CD4-positive, CD25-positive, alpha-beta regulatory T cell (primary cell): Measurements from ENCODE around the gene DNAJB14. TPM values are rescaled to one million over a fixed set of nuclear protein-coding genes. Genes with fewer than 3 reads are reported as not detected.

Experiments
- ATAC-seq, 2 donors: fragments of 150-1000 bp; cut with Tn5 transposase; one replicate each; pipeline ENCODE4 v1.10.0; 2021; ENCODE audit warnings: low read depth in 2 of 2, moderate number of reproducible peaks in 2 of 2, moderate library complexity in 1 of 2
- DNase-seq, 3 donors: peaks; one replicate each; pipeline versions ENCODE4 v3.0.0 to v3.0.0-alpha.2; 2012 to 2022; ENCODE audit warnings: mixed read lengths in 1 of 3
- H3K27ac ChIP-seq: one replicate; pipeline ENCODE4 v1.7.0; 2013; ENCODE audit warnings: mild to moderate bottlenecking, low read length; ENCODE audit not compliant: insufficient read depth, poor library complexity, severe bottlenecking
- H3K27me3 ChIP-seq: one replicate; pipeline ENCODE4 v1.7.0; 2013; ENCODE audit warnings: low read length; ENCODE audit not compliant: control insufficient read depth, insufficient read depth
- H3K36me3 ChIP-seq: one replicate; pipeline ENCODE4 v1.7.0; 2013; ENCODE audit warnings: mild to moderate bottlenecking, low read length, moderate library complexity; ENCODE audit not compliant: control insufficient read depth, insufficient read depth
- H3K4me1 ChIP-seq: 2 replicates; pipeline ENCODE4 v1.7.0; 2013; ENCODE audit warnings: mild to moderate bottlenecking, low read length; ENCODE audit not compliant: insufficient read depth, control insufficient read depth, poor library complexity, severe bottlenecking
- H3K4me3 ChIP-seq: one replicate; pipeline ENCODE4 v1.7.0; 2013; ENCODE audit warnings: low read depth, mild to moderate bottlenecking, low read length, moderate library complexity
- H3K9me3 ChIP-seq, 2 experiments: 1 replicate in 1 of 2; 2 replicates in 1 of 2; pipeline ENCODE4 v1.7.0; 2013; ENCODE audit warnings: low read length in 2 of 2, mild to moderate bottlenecking in 1 of 2, moderate library complexity in 1 of 2; ENCODE audit not compliant: control insufficient read depth in 2 of 2
- H3K27ac Mint-ChIP-seq, 3 donors: one replicate each; pipeline ENCODE4 v1.8.0; 2020 to 2022; ENCODE audit warnings: mild to moderate bottlenecking in 3 of 3, mixed read lengths in 3 of 3, moderate library complexity in 2 of 3
- H3K27me3 Mint-ChIP-seq: one replicate; pipeline ENCODE4 v1.8.0; 2022; ENCODE audit warnings: mild to moderate bottlenecking, mixed read lengths
- H3K36me3 Mint-ChIP-seq: one replicate; pipeline ENCODE4 v1.8.0; 2020; ENCODE audit warnings: mixed read lengths
- H3K4me1 Mint-ChIP-seq, 4 donors: one replicate each; pipeline ENCODE4 v1.8.0; 2020 to 2022; ENCODE audit warnings: mixed read lengths in 4 of 4, mild to moderate bottlenecking in 1 of 4
- H3K4me3 Mint-ChIP-seq, 4 donors: one replicate each; pipeline ENCODE4 v1.8.0; 2020 to 2022; ENCODE audit warnings: mild to moderate bottlenecking in 4 of 4, mixed read lengths in 4 of 4, moderate library complexity in 3 of 4
- H3K9me3 Mint-ChIP-seq, 7 donors: one replicate each; pipeline ENCODE4 v1.8.0; 2020 to 2022; ENCODE audit warnings: mixed read lengths in 7 of 7, mild to moderate bottlenecking in 3 of 7, moderate library complexity in 2 of 7
- polyA plus RNA-seq, 4 donors: library from polyadenylated mRNA; unstranded; fragments of 300-500 nt; fragmentation: Illumina TruSeq; gene quantifications; one replicate each; pipeline ENCODE4 v1.2.3, GENCODE V29; 2021
- total RNA-seq: library from RNA; stranded (reverse); gene quantifications from one replicate; pipeline ENCODE4 v1.2.3, GENCODE V29; 2022

Gene DNAJB14
- total RNA-seq: 66.1 TPM
- polyA plus RNA-seq: 10 to 100 TPM; 50.3 to 58.4 (median 53.0) TPM

DNA sequence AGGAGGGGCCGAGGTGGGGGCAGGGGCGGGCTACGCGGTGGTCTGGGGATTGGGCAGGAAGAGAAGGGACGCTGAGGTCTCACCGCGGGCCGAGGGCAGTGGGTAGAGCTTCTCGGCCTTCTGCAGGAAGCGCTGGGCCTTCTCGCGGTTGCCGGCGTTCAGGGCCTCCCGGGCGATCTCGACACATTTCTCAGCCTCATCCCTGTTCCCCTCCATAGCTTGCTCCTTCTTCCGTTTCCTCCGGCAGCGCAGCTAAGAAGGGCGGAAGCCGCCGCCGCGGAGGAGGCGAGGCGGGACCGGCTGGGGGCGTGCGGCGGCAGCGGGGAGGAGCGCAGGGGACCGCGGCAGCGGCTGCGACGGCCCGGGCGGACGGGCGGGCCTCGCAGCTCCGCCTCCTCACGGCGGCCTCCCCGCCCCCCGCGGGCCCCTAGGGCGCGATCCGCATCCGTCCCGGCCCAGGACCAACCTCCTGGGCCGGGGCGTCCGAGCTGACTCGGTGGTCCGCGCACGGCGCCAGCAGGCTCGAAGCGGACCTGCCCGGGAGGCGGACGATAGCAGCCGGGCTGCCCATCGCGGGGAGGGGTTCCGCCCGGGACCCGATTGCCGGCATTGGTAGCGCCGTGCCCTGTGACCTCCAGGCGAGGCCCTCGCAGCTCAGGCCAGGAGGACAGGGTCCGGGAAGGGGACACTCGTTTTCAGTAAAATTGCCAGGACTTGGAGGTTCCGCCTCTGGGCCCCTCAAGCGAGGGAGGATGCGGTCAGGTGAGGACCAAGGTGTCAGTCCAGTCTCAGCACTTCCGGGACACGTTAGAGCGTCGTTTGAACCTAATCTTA lies at the start of gene DNAJB14:
TSS of gene DNAJB14 (minus strand) at position 263 of the 834 bp plus-strand sequence. CDS start at position 216, 47 bp downstream.
- H3K4me1 ChIP-seq: peaks cover 63% of the 10 kb centered on the region

DNA sequence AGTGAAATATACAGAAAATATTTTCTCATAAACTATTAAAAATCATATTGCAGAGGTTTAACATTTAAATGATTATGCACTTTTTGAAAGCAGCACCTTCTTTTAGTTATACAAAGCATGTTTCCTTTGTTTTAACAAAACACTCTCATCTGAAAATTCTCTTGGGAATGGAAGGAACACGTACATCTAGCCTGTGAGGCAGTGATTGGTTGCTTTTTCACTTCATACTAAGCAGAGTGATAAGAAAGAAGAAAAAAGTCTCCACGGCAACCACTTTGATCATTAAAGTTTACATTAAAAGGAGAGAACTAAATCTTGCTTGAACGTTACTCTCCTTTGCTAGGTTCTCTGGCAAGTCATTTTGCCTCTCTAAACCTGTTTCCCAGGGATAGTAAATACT lies 45.3 kb upstream of the DNAJB14 start:
- Histone ChIP-seq H3K4me3 (no peak overlapping the region), H3K36me3 (no peaks in the 10 kb centered on the region), H3K9me3 (no peaks in the 10 kb centered on the region), H3K27me3 (no peaks in the 10 kb centered on the region), H3K27ac (no peak overlapping the region), H3K4me1 (no peaks in the 10 kb centered on the region)
- ATAC-seq (no peak), DNase-seq (no peak)
- no peaks in the 10 kb centered on the region for H3K4me1 Mint-ChIP-seq
- no peaks in the 10 kb centered on the region for H3K36me3 Mint-ChIP-seq
- no peak overlapping the region for H3K4me3 Mint-ChIP-seq
- no peak overlapping the region for H3K27ac Mint-ChIP-seq
- H3K9me3 Mint-ChIP-seq: peaks cover 0 to 5% (median 0%) of the 10 kb centered on the region in 7 donors
- peaks cover 28% of the 10 kb centered on the region for H3K27me3 Mint-ChIP-seq

More for the DNA sequence above, at the start of gene DNAJB14:
- Mint-ChIP-seq H3K4me1 (peaks cover 16 to 56% (median 42%) of the 10 kb centered on the region in 4 donors), H3K9me3 (no peaks in the 10 kb centered on the region), H3K27ac (peak within 1 kb of the TSS; percentile 96 to 99 (median 99)), H3K4me3 (peak within 1 kb of the TSS in 3 of 4 donors; percentile 97 to 99 (median 98)), H3K36me3 (peaks cover 21% of the 10 kb centered on the region), H3K27me3 (peaks cover 5% of the 10 kb centered on the region)
- H3K4me3 ChIP-seq: peak within 1 kb of the TSS; percentile 96
- ATAC-seq (peak; percentile 52 to 59), DNase-seq (peak; percentile 77 to 90 (median 84))
- H3K27me3 ChIP-seq: no peaks in the 10 kb centered on the region
- no peaks in the 10 kb centered on the region for H3K9me3 ChIP-seq
- no peaks in the 10 kb centered on the region for H3K36me3 ChIP-seq
- peak within 1 kb of the TSS; percentile 93 for H3K27ac ChIP-seq

DNA sequence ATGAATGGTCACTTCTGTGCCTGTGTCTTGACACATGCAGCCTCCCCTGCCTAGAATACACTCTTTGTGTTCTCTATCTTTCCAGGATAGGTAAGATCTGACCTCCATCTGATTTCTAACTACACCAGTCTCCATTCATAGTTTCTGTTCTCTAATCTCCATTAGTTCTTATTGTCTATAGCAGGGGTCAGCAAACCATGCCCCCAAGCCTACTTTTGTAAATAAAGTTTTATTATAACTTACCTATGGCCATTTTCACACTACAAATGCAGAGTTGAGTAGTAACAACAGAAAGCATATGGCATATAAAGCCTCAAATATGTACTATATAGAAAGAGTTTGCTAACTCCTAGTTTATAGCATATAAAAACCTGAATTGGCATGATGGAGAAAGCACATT lies 41.3 kb upstream of the DNAJB14 start:
- no peak overlapping the region for H3K4me3 Mint-ChIP-seq
- H3K36me3 ChIP-seq: no peaks in the 10 kb centered on the region
- peaks cover 21% of the 10 kb centered on the region for H3K27me3 Mint-ChIP-seq
- peaks cover 2% of the 10 kb centered on the region for H3K27me3 ChIP-seq
- no peak for DNase-seq
- no peaks in the 10 kb centered on the region for H3K4me1 ChIP-seq
- ATAC-seq: no peak
- H3K4me3 ChIP-seq: no peak overlapping the region
- no peaks in the 10 kb centered on the region for H3K9me3 ChIP-seq
- H3K36me3 Mint-ChIP-seq: no peaks in the 10 kb centered on the region
- no peaks in the 10 kb centered on the region for H3K4me1 Mint-ChIP-seq
- H3K27ac Mint-ChIP-seq: no peak overlapping the region
- peaks cover 0 to 2% (median 0%) of the 10 kb centered on the region in 7 donors for H3K9me3 Mint-ChIP-seq
- H3K27ac ChIP-seq: no peak overlapping the region

DNA sequence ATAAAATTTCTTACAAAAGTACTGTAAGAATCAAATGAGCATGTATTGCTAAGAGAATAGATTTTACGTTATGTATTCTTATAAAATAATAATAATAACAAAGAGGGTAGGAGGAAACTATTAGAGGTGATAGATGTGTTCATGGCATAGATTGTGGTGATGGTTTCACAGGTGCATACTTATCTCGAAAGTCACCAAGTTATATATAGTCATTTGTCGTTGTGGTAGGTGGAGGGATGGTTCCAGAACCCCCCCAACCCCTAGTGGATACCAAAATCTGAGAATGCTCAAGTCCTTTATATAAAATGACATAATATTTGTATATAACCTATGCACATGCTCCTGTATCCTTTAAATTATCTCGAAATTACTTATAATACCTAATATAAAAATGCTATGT lies 40.4 kb upstream of the DNAJB14 start:
- ATAC-seq: no peak
- peaks cover under 1% of the 10 kb centered on the region for H3K36me3 Mint-ChIP-seq

DNA sequence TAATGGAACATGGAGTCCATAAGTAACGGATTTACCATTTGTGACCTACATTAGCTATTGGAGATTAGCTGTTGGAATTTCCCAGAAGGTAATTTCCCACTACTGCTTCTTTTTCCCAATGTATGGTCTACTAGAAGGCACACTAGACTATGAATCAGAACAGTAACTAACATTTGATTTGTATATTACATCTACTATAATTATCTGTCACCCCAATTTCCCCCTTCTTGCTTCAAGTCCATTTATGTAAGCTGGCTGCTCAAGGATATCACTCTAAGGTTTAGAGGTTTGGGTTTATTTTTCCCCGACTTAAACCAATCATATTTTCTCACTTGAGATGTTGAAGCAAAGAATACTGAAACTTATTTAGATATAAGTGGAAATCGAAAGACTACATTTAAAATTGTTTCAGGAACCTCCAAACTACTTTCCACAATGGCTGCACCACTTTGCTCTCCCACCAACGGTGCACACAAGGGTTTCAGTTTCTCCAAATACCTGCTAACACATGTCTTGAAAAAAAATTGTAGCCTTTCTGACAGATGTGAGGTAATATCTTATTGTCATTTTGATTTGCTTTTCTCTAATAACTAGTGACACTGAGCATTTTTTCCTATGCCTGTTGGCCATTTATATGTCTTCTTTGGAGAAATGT lies 37.0 kb upstream of the DNAJB14 start:
- Histone ChIP-seq H3K27me3 (peaks cover 2% of the 10 kb centered on the region), H3K4me3 (no peak overlapping the region), H3K4me1 (no peaks in the 10 kb centered on the region), H3K36me3 (no peaks in the 10 kb centered on the region), H3K27ac (no peak overlapping the region), H3K9me3 (no peaks in the 10 kb centered on the region)
- H3K27me3 Mint-ChIP-seq: peaks cover 12% of the 10 kb centered on the region
- no peak for DNase-seq
- H3K4me3 Mint-ChIP-seq: no peak overlapping the region
- no peaks in the 10 kb centered on the region for H3K4me1 Mint-ChIP-seq
- peaks cover 0 to 4% (median 0%) of the 10 kb centered on the region in 7 donors for H3K9me3 Mint-ChIP-seq
- H3K27ac Mint-ChIP-seq: no peak overlapping the region
- ATAC-seq: no peak
- H3K36me3 Mint-ChIP-seq: peaks cover 9% of the 10 kb centered on the region

More for the DNA sequence above, 40.4 kb upstream of the DNAJB14 start:
- H3K4me3 Mint-ChIP-seq: no peak overlapping the region
- Histone ChIP-seq H3K36me3 (no peaks in the 10 kb centered on the region), H3K9me3 (no peaks in the 10 kb centered on the region), H3K4me3 (no peak overlapping the region), H3K27ac (no peak overlapping the region), H3K4me1 (no peaks in the 10 kb centered on the region), H3K27me3 (peaks cover 2% of the 10 kb centered on the region)
- H3K9me3 Mint-ChIP-seq: peaks cover 0 to 2% (median 0%) of the 10 kb centered on the region in 7 donors
- DNase-seq: no peak
- H3K27me3 Mint-ChIP-seq: peaks cover 16% of the 10 kb centered on the region
- H3K27ac Mint-ChIP-seq: no peak overlapping the region
- no peaks in the 10 kb centered on the region for H3K4me1 Mint-ChIP-seq

DNA sequence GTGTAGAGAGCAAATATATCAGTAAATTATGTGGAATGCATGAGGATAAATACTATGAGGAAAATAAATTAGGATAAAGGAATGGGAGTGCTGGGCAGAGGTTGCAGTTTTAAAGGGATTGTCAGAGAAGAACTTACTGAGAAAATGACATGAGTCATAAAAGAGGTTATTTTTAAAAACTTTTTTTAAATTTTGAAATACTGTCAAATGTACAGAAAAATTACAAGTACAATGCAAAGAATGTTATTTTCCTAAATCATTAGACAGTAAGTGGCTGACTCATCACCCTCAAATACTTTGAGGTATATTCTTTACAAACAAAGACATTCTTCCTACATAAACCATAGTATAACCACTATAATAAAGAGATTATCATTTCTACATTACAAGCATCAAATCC lies 33.5 kb upstream of the DNAJB14 start:
- no peaks in the 10 kb centered on the region for H3K36me3 ChIP-seq
- peaks cover 2% of the 10 kb centered on the region for H3K27me3 ChIP-seq
- no peak overlapping the region for H3K27ac ChIP-seq
- H3K4me3 Mint-ChIP-seq: no peak overlapping the region
- H3K4me1 ChIP-seq: no peaks in the 10 kb centered on the region
- no peak overlapping the region for H3K27ac Mint-ChIP-seq
- peaks cover under 1 to 12% (median 6%) of the 10 kb centered on the region in 7 donors for H3K9me3 Mint-ChIP-seq
- H3K4me3 ChIP-seq: no peak overlapping the region
- H3K4me1 Mint-ChIP-seq: no peaks in the 10 kb centered on the region
- H3K9me3 ChIP-seq: peaks cover 0 to 4% of the 10 kb centered on the region in 2 experiments
- H3K36me3 Mint-ChIP-seq: peaks cover 9% of the 10 kb centered on the region
- H3K27me3 Mint-ChIP-seq: peaks cover 12% of the 10 kb centered on the region
- DNase-seq (no peak), ATAC-seq (no peak)

DNA sequence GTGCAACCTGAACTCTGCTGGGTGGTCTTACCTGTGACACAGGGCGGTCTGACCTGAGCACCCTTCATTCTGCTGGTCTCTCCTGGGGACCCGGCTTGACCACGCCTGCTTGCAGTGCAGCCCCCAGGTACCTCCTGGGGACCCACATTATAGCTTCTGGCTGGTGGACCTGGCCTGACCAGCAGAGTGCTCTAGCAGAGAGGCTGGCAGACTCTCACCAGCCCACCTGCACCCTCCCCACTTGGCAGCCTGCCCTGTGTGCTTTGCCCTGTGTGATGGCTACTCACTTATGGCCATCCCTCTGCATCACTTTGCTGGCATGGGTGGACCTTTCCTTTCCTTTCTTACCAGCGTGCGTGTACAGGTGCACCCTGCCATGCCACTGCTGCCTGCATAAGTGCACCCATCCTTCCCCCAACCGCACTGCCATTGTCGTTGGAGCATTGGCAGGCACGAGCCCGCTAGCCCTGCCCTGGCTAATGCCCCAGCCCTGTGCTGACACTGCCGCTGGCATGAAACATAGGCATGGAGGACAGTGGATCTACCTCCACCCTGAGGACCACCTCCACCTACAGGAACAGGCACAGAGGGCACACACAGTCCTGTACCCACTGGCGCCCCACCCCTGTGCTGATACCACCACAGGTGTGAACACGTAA lies 25.2 kb upstream of the DNAJB14 start:
- ATAC-seq (no peak), DNase-seq (no peak)
- Histone ChIP-seq H3K36me3 (no peaks in the 10 kb centered on the region), H3K27ac (no peak overlapping the region), H3K4me1 (peaks cover under 1% of the 10 kb centered on the region), H3K4me3 (no peak overlapping the region), H3K9me3 (peaks cover 0 to 5% of the 10 kb centered on the region in 2 experiments), H3K27me3 (peaks cover 2% of the 10 kb centered on the region)
- H3K27me3 Mint-ChIP-seq: peaks cover 29% of the 10 kb centered on the region
- peaks cover 0 to 18% (median 6%) of the 10 kb centered on the region in 7 donors for H3K9me3 Mint-ChIP-seq
- no peak overlapping the region for H3K27ac Mint-ChIP-seq
- peaks cover 0 to 14% (median 4%) of the 10 kb centered on the region in 4 donors for H3K4me1 Mint-ChIP-seq
- no peak overlapping the region for H3K4me3 Mint-ChIP-seq
- no peaks in the 10 kb centered on the region for H3K36me3 Mint-ChIP-seq
